WTC11 (cell line): ENCODE data around the gene EIF2AK2.

Experiments
- CTCF ChIP-seq: fragments of 200-600 bp; IDR thresholded peaks from 2 replicates; pipeline ENCODE4 v1.8.0; 2022; ENCODE audit warnings: antibody characterized with exemption
- TF ChIP-seq, protein P1 (sequence below): sonication (generic); formaldehyde crosslinking; IDR thresholded peaks from 2 replicates; pipeline ENCODE4 v1.8.1; 2023; ENCODE audit warnings: mild to moderate bottlenecking, missing genetic modification reagents, borderline replicate concordance

- TF ChIP-seq, protein P1, sequence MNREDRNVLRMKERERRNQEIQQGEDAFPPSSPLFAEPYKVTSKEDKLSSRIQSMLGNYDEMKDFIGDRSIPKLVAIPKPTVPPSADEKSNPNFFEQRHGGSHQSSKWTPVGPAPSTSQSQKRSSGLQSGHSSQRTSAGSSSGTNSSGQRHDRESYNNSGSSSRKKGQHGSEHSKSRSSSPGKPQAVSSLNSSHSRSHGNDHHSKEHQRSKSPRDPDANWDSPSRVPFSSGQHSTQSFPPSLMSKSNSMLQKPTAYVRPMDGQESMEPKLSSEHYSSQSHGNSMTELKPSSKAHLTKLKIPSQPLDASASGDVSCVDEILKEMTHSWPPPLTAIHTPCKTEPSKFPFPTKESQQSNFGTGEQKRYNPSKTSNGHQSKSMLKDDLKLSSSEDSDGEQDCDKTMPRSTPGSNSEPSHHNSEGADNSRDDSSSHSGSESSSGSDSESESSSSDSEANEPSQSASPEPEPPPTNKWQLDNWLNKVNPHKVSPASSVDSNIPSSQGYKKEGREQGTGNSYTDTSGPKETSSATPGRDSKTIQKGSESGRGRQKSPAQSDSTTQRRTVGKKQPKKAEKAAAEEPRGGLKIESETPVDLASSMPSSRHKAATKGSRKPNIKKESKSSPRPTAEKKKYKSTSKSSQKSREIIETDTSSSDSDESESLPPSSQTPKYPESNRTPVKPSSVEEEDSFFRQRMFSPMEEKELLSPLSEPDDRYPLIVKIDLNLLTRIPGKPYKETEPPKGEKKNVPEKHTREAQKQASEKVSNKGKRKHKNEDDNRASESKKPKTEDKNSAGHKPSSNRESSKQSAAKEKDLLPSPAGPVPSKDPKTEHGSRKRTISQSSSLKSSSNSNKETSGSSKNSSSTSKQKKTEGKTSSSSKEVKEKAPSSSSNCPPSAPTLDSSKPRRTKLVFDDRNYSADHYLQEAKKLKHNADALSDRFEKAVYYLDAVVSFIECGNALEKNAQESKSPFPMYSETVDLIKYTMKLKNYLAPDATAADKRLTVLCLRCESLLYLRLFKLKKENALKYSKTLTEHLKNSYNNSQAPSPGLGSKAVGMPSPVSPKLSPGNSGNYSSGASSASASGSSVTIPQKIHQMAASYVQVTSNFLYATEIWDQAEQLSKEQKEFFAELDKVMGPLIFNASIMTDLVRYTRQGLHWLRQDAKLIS: no peak
- TF ChIP-seq CTCF: no peak
These were observed 17.0 kb upstream of the EIF2AK2 start for GRCh38 chr2:37173741-37174140.
